CD4-positive, alpha-beta T cell treated with Interleukin-4 for 1 hour (primary cell): ENCODE measurements around the gene YIPF5.

Experiments
- DNase-seq, 2 donors: peaks; one replicate each; pipeline ENCODE4 v3.0.0-alpha.2; 2020 to 2022

Gene YIPF5

DNA sequence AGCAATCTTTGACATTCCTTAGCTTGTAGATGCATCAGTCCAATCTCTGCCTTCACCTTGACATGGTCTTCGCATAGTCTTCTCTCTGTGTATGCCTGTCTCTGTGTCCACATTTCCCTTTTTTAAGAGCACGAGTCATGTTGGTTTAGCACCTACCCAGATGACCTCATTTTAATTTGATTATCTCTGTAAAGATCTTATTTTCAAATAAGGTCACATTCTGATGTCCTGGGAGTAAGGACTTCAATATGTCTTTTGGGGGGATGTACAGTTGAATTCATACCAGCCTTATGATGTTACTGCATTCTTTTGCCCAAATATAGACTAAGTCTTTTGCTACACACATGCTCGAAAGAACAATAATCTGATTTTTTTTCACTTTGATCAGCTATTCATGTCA is 7.1 kb upstream of the YIPF5 start:
- DNase-seq = no peak

- DNase-seq = no peak
Measured at GRCh38 chr5:144173766-144174165, 3.3 kb upstream of the YIPF5 start.

DNA sequence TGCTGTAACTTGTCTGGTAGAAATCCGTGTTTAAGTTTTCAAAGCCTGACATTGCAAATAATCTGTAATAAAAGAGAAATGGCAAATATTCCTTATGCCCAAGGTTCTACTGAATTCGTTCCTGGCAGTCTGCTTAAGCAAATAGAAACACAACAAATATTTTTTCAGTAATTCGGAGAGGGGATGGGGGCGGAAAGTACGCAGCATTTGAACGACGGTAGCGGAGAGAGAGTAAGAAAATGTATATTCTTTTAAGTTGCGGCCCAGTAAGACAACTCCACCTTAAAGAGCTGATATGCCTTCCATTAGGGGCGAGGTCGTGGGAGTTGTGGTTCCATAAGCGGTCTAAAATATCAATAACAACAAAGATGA is 569 bp downstream of the YIPF5 start:
- no peak for DNase-seq

- no peak for DNase-seq
Measured at GRCh38 chr5:144167998-144168397, 2.5 kb downstream of the YIPF5 start.

DNA sequence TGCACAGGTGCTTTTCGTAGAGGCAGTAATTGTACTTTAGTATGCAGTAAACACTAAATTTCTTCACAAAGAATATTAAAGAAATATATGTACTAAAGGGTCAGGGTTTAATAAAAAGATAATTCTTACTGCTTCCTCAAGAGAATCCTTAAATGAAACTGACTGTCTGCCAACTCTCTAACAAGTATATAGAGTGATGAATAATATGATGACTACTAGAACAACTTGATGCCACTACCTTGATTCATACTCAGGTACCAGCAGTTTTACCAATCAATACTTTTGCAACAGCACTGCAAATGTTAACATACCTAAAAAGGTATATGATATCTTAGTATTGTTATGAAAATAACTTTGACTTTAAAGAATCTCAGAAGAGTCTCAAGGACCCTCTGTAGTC is 3.8 kb downstream of the YIPF5 start:
- DNase-seq = no peak

DNA sequence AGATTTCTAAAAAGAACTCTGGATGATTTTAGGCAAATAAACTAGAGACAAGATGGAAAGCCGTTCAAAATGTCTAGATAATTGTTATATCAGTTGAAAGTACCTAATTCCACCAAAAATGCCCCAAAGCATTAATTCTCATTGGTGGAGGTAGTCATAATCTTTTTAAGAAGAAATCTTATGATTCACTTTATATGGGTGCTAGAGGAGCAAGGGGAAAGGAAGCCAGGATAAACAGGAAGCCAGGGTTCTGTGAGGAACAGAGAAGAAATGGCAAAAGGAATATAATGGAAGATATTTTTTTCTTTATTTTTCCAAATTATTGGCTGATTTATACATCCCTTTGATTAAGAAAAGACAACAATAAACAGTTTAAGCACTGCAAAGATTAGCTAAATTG is 7.8 kb downstream of the YIPF5 start:
- DNase-seq = no peak

DNA sequence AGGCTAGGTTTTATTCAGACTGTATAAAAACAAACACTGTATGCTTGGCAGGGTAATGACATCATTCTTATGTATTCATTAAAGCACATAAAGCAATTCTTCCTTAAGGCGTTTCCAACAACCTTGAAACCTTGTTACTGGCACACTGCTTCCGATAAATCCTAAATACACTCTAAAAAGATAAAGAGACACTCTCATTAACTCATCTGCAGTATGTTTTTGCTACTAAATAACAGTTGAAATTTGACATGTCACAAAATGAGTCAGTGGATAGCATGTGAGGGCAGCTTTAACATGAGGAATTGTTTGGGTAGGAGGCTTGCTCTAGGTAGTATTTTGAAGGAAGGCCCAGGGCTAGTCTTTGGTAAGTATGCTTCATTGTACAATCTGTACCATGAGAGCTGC is 13.7 kb downstream of the YIPF5 start:
- DNase-seq = no peak

DNA sequence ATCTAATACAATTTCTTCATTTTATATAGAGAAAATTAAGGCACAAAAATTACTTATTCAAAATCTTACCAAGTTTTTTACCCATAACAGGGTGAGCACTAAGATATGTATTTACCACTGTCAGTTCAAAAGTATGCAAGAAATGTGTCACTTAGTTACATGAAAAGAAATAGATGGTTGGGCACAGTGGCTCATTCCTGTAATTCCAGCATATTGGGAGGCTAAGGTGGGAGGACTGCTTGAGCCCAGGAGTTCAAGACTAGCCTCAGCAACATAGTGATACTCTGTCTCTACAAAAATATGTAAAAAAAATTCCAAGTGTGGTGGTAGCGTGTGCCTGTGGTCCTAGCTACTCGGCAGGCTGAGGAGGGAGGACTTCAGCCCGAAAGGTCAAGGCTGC is 19.4 kb downstream of the YIPF5 start:
- DNase-seq = no peak

DNA sequence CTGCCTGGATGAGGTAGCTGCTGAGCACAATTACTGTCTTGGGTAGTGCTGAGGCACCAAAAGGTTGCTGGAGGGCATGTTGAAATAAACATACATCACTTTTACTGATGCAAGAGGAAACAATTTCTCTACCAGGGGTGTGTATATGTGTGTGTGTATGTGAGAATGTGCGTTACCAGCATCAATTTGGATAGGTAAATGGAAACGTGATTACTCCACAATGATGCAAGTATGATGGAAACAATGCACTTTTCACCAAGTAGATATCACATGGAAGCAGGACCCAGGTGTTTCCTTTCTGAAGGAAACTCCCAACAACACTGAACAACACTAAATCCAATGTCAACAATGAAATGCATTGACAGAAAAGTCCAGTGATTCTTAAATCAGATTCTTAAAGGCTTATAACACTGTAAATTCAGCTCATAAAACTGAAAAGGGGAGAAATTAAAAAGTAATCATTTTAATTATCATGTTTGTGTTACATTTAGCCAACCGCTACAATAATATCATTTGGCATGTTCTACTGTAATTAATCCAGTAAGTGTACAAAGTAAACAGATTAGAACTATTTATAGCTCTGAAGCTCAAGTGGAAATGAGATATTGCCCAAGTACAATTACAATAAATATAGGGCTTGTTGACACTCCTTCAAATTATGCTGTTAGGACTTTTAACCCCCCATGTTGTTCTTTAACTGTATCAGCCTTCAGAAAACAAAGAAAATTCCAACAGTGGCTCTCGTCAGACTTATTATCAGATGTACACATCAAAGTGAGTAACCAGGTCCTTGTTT is 25.3 kb downstream of the YIPF5 start:
- no peak for DNase-seq

DNA sequence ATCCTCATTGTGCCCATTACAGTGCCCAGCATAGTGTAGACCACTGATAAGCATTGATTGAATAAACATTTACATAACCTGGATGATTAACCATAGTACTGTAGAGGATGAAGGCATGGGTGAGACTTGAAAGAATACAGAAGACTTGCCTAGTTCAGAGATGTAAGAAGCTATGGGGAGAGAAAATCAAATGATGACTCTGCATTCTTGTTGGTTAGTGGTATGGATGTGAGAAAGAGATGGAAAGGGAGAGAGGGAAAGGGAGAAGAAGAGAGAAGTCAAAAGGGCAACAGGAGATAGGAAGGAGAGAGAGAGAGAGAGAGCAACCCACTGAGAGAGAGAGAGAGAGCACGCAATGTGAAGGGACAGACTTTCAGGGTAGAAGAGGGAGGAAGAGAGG is 26.8 kb downstream of the YIPF5 start:
- DNase-seq = no peak

DNA sequence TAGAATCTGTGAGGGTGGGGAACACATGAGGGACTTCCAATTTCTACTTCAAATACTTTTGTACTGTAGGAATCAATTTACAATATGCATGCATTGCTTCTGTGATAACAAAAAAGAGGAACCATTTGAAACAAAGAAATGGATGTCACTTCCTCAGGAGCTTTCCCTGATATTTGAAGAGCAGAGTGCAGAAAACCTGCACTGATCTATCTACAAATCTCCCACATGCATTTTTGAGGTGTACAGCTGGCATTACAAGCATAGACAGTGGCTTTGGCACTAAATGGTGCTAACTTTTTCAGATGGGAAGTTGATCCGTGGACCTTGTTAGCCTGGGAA is 27.7 kb downstream of the YIPF5 start:
- no peak for DNase-seq

- peak in 1 of 2 donors; percentile 26 for DNase-seq
Measured at GRCh38 chr5:144142139-144142823, 28.2 kb downstream of the YIPF5 start.

DNA sequence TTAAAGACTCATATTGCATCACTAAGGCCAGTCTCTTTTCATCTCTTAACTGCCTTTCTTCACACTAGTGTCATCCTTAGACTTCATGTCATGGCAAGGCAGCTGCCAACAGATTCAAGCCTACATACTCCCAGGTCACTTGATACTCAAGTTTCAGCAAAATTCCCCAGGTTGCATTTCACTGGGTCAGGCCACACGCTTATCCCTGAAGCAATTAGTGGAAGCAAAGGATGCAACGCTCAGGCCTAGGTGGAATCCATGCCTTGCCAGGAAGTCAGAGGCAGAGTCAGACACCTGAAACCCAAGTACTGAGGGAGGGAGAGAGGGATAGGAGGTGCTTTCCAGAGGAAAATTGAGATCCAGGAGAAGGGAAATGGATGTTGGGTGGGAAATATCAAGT is 28.9 kb downstream of the YIPF5 start:
- no peak for DNase-seq

- DNase-seq = no peak
Measured at GRCh38 chr5:144139586-144139985, 30.9 kb downstream of the YIPF5 start.

DNA sequence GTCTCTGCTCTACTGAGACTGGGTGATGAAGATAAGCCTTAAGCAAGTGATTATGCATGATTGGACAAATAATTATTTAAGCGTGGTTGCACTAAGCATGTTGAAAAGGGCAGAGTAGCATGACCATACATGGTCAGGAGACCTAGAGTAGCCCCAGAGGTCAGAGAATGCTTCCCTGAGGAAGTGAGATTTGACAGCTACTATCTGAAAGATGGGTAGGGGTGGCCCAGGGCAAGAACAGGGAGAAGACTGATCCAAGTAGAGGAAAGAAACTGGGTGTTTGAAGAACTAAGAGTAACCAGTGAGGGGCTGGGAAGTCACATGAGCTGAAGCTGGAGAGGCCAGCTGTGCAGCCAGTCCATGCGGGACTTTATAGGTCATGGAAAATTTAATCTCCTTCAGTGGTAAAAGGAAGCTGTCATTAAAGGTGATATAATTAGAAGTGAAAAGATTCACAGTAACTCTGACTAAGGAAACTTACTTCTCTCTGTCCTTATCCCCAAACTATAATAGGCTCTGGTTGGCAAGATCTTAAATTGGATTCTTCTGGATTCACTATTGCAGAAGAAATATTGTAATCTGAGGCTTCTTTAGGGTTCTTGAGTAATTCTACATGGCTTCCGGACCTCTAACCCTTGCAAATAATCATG is 35.2 kb downstream of the YIPF5 start:
- DNase-seq = no peak

GRCh38 chr5:144134194-144134826 is 36.1 kb downstream of the YIPF5 start:
- DNase-seq = no peak

- no peak for DNase-seq
Measured at GRCh38 chr5:144133050-144133633, 37.3 kb downstream of the YIPF5 start.

DNA sequence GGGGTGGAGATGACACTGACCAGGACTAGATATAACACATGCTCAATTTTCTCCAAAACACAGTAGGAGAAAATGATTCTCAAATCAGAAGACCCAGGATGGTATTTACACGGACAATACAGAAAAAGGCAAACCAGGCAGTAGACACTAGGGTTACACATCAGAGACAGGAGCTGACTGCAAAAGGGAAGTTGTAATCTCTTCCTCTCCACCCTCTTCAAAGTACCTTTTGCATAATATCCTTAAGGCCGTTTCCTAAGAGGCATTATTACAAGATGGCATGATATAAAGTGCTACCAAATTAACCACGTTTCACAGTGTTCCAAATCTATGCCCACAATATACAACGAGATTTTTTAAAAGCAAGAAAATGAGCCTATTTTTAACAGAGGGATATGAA is 39.2 kb downstream of the YIPF5 start:
- no peak for DNase-seq

DNA sequence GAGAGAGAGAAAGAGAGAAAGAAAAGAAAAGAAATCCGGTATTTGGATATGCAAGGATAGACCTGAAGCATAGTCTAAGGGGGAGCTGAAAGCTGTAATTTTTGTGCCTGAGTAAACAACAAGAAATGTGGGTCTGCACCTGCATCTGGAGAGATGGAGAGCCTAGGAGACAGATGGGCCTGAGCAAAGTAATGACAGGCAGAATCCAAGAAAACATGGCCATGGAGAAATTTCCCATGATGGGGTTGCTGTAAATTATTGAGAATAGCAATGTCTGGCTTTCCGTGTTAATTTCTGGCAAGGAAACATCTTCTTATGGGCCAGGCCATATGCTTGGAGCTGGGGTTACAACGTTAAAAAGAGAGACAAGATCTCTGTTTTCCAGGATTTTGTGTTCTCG is 40.2 kb downstream of the YIPF5 start:
- no peak for DNase-seq

GRCh38 chr5:144128844-144129243 is 41.6 kb downstream of the YIPF5 start:
- DNase-seq = no peak

DNA sequence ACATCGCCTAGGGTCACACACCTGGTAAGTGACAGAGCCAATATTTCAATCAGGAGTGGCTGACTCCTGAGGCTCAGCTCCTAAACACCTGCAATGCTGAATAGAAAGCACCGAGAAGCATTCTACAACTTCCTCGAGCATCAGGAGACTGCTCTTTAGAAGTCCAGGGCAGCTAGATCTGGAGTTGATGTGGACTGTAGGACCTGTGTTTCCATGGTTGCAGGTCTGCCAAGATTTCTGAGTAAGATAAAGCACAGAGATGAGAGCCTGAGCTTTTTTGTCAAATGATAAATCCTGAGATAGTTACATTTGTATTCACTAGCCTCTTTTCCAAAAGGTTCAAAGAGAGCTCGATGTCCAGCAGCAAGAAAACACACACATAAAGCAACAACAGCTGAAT is 43.8 kb downstream of the YIPF5 start:
- no peak for DNase-seq

- DNase-seq = no peak
Measured at GRCh38 chr5:144125163-144125726, 45.2 kb downstream of the YIPF5 start.

GRCh38 chr5:144122641-144123040 is 47.8 kb downstream of the YIPF5 start:
- no peak for DNase-seq
